ENCODE results near the gene FBLL1.
"Not testable (repeated sequence)": the region's sequence is repeated elsewhere in the genome, so short reads cannot be mapped to it uniquely, and the experiment has no call there.

FBLL1 gene

DNA sequence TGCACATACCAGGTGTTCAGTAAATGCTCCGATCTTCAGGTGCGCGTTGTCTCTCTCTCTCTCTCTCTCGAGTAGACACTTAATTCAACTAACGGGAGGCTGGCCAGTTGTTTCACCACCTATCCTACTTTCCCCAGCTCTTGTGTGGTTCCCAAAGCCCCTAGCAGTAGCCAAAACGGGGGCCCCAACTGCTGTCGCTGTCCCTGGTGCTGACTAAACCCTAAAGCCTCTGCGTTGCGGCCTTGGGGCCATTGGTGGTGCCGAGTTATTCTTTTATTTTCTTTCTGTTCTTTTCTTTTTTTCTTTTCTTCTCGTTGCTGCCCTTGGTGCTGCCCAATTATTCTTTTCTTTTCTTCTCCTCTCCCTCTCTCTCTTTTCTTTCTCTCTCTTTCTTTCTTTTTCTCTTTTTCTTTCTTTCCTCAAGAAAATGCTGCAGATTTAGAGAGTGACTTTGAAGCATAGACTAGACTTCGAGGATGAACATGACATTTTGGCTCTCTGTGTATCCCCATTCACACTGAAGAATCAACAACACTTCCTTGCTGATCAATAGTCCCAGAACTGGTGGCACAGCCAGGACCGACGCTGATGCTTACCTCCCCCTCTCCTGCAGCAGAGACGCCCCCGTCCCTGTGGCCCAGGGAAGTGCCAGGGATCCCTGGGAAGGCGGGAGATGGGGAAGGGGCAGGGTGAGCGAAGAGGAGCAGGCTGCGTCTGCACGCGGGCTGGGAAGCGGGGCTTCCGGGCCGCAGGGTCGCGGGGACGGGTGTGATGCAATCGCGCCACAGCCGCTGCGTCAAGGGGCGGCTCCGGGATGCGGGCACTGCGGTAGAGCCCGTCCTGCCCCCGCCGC, at the start of gene FBLL1:
Gene FBLL1 (plus strand): TSS at position 785 of the 853 bp plus-strand sequence. CDS start 200 bp downstream, outside the sequence.
- DNase-seq = no peak

DNA sequence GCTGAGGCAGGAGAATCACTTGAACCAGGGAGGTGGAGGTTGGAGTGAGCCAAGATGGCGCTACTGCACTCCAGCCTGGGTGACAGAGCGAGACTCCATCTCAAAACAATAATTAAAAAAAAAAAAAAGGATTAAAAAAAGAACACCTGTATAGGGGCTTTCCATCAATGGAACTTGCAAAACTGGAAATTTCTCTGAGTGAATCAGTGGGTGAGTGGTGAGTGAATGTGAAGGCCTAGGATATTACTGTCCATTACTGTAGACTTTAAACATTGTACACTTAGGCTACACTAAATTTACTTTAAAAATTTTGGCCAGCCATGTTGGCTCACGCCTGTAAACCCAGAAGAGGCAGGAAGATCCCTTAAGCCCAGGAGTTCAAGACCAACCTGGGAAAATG, 48.5 kb upstream of the FBLL1 start:
- no peak for DNase-seq

DNA sequence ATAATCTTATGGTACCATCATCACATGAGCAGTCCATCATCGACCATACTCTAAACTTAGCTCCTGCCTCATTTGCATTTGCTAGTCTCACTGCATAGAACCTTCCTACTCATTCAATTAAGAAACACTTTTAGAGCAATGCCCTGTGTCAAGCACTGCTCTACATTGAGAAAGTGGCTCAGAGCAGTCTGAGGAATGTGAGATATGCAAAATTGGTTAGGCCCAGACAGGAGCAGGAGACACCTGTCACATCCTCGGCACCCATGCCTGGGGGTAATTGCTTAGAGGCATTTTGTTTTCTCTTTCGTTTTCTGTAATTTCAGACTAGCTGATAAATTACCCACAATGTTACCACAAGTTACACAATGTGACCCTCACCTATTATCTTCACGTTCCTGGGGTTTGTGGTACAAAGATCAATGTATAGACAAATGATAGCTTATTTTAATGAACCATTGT, 47.7 kb upstream of the FBLL1 start:
- DNase-seq = no peak

DNA sequence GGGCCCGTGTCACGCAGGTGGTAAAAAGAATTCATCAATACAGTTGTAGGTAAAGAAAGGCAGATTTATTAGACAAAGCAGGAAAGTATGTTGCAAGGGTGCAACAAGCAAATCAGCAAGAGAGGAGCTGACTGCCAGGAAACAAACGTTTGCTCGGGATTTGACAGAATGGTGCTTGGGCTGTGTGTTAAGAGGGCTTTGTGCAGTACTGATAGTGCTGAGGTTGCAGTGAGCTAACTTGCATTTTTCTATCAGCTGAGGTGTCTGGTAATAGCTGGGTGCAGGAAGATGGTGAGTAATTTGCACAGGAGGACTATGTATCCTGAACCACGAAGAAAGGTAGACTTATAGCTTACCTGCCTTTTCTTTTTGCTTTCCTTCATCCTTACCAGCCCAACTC, 46.7 kb upstream of the FBLL1 start:
- no peak for DNase-seq

DNA sequence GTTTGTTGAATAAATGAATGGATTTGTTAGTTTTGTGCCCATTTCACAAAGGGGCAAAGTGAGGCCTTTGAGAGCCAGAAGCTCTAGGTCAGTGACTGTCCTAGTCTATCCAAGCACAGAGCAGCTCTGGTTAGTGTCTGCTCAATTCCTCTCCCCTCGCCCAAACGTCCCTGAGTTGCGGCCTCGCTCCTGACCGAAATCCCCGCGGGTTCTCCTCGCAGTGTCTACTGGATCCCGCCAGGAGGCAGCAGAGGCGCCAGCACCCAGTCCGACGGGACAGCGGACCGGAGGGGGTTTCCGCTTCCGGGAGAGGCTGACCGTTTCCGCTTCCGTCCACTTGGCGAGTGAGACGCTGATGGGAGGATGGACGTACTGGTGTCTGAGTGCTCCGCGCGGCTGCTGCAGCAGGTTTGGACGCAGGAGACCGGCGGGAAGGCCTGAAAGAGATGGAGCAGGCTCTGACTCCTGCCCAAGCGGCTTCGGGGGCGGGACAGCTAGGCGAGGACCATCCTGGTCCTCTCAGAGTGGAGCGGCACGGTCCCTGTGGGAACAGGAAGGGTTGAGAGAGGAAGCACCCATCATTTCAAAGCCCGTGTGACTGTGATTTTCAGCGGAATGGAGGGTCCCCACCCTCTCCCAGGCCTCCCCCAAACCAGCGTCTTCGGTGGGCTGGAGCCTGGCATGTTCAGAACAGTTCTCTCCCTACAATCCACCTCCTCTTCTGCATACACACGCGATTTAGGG, 42.8 kb upstream of the FBLL1 start, which contains the start of gene RARS1:
Gene RARS1 (plus strand): TSS at position 336 of the 744 bp plus-strand sequence. CDS start 28 bp downstream, at position 364.
- peak; percentile 88 for DNase-seq

DNA sequence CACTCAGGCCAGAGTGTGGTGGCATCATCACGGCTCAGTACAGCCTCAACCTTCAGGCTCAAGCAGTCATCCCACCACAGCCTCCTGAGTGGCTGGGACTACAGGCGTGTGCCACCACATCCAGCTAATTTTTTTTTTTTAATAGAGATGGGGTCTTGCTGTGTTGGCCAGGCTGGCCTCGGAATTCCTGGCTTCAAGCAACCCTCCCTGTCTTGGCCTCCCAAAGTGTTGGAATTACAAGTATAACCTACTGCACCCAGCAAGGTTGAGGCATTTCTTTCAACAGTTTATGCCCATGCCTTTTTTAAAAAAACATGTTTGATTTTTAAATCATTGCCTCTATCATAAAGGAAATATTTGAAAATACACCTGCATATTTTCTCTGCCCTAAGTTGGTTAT, 40.0 kb upstream of the FBLL1 start:
- no peak for DNase-seq

DNA sequence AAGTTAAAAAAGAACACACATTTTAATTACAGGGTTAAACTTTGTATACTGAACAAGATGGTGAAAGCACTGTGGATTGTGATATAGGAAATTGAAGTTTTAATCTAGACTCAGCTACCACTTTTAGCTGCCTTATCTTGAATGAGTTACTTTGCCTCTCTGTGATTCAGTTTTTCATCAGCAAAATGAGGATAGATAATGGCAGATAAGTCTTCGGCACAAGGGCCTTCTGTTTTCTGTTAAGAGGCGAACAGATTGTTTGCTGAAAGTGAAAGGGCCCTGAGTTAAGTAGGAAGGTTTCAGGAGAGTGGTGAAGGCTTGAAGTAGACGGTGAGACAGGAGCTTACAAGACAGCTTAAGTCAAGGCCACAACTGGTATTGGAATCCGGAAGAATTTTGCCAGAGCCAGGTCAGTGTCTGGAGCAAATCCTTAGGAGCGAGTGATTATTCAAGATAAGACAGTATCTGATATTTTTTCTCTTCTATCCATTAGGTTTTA, 35.0 kb upstream of the FBLL1 start:
- no peak for DNase-seq

DNA sequence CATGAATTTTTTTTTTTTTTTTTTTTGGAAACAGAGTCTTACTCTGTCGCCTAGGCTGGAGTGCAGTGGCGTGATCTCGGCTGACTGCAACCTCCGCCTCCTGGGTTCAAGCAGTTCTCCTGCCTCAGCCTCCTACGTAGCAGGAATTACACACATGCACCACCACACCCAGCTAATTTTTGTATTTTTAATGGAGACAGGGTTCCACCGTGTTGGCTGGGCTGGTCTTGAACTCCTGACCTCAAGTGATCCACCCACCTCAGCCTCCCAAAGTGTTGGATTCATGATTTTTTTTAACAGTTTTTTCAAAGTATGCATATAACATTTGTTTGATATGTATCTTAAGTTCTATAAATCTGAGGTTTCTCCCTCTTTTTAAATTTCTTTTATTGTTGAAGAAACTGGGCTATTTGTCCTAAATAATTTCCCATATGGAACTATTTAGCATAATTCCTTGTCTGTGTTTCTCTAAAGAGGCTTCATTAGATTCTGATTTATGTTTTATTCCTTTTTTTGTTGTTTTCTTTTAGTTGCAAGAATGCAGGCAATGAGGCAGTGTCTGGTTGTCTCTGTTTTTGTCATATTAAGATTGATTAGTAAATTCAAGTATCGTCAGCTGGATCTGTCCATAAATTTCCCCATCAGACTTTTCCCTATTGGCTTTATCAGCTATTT, 26.4 kb upstream of the FBLL1 start:
- no peak for DNase-seq

DNA sequence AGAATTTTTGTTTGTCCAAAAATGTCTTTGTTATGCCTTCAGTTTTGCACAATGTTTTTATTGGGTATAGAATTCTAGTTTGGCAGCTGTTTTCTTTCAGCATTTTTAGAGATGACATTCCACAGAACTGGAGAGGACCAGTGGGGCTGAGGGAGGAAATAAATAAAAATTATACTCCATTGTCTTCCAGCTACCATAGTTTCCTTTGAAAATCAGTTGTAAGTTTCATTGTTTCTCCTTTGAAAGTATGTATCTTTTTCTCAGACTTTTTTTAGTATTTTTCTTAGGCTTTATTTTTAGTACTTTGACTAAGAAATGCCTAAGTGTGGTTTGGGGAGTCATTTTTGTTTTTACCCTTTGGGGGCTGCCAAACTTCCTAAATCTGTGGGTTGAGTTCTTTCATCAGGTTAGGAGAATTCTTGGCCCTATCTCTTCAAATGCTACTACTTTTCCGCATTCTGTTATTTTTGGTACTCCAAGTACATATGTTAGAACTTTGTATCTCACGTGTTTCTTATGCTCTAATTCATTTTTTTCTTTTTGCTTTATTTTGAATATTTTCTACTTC, 15.2 kb upstream of the FBLL1 start:
- DNase-seq = no peak

DNA sequence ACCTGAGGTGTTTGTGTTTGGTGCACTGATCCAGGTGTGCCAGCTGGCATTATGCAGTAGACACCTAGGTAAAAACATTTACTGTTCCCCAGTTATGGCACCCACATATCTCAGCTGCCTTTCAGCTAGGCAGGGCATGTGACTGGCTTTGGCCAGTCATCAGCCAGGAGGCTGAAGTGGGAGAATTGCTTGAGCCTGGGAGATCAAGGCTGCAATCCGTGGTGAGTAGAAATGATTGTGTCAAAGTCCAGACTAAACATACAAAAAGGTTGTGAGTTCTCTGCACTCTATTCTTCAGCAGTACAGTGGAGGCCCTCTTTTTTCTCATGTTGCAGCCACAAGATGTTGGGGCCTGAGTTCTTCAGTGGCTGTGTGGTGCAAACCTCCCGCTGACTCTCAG, 3.2 kb upstream of the FBLL1 start:
- DNase-seq = no peak

DNA sequence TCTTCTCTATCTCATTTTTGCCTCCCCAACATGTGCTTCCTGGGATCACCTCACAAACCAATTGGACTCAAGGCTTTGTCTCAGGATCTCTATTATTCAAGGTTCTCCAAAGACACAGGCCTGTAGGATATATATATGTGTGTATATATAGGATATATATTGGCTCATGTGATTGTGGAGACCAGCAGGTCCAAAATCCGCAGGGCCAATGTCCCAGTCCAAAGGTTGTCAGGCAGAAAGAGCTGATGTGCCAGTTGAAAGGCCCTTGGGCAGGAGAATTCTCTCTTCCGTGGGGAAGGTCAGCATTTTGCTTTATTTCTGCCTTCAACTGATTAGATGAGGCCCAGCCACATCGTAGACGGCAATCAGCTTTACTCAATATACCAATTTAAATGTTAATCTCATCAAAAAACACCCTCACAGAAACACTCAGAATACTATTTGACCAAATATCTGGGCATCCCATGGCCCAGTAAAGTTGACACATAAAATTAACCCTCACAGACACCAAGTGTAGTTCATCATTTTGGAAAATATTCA, 1.3 kb upstream of the FBLL1 start:
- DNase-seq = no peak

DNA sequence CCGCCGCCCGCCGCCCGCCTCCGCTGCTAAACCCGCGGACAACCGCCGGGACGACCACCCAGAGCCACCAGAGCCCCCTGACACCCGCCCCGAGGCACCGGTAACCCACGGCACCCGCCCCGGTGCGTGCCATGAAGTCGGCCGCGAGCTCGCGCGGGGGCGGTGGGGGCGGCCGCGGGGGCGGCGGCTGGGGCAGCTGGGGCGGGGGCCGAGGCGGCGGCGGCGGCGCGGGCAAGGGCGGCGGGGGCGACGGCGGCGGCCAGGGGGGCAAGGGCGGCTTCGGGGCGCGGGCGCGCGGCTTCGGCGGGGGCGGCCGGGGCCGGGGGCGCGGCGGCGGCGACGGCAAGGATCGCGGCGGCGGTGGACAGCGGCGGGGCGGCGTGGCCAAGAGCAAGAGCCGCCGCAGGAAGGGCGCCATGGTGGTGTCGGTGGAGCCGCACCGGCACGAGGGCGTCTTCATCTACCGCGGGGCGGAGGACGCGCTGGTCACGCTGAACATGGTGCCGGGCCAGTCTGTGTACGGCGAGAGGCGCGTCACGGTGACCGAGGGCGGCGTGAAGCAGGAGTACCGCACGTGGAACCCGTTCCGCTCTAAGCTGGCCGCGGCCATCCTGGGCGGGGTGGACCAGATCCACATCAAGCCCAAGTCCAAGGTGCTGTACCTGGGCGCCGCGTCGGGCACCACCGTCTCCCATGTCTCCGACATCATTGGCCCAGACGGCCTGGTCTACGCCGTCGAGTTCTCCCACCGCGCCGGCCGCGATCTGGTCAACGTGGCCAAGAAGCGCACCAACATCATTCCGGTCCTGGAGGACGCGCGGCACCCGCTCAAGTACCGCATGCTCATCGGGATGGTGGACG, 499 bp downstream of the FBLL1 start:
- DNase-seq = no peak

DNA sequence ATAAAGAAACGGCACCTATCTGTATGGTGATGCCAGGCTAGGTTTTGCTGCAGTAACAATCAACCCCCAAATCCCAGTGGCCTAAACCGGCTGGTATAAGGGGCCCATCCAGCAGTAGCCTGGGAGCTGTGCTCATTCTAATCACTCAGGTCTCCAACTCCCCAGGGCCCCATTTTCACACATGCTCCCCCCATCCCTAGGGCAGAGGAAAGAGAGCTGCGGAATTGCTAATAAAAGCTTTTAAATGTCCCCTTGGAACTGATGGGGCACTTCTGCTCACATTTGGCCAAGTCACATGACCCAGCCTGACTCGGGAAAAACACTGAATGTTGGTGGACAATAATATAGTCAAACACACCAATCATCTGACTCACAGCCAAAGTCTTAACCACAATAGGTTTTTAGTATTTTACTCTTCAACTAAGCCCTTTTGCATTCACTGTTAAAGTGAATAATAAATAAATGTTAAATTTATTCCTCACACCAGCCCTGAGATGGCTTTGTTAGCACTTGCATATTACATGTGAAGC, 1.6 kb downstream of the FBLL1 start:
- no peak for DNase-seq

DNA sequence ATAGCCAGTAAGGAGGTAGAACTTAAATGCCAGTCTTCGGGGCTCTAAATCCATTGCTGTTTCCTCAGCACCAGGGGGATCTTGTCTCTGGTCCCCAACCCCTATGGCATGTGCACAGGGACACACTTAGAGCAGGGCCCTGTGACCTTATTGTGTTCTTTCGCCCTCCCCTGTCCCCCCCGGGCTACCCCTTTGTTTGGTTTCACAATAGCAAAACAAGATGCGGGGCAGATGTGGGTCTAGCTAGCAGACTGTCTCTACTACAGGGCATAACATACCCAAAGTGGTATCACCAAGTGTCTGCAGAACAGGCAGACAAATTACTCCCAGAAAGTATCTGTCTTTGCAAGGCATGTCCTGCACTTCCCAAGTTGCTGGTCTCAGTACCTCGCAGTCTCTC, 2.1 kb downstream of the FBLL1 start:
- DNase-seq = no peak

DNA sequence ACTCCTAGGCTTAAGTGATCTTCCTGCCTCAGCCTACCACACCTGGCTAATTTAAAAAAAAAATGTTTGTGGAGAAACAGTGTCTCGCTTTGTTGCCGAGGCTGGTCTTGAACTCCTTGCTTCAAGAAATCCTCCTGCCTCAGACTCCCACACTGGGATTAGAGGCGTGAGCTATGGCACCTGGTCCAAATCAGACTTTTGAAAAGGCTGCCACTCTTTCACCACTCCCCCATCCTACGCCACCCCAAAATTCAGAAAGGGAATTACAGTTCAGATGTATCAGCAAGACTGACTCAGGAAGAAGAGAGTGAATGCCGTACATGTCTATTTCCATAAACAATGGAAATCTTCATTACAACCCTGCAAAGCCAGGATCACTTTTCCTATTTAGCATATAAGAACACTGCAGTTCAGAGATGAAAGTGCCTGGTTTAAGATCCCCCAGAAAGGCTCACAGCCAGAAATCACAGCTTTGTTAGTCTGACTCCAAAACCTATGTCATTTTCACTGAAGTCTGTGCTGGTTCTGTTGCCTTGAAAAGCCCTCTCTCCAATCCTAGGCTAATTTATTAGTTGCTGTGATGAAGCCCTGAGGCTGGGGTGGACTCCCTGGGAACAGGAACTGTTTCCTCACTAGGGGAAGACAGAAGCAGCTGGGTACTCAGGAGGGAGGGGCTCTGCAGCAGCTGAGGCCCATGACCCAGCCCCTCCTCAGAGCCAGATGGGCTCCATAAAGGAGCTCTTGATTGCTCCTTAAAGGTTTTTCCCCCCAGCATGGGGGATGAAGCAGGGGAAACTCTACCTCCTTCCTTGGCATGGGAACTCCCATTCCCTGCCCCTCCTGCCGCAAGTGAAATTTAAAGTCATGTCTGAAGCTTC, 3.1 kb downstream of the FBLL1 start:
- no peak for DNase-seq

DNA sequence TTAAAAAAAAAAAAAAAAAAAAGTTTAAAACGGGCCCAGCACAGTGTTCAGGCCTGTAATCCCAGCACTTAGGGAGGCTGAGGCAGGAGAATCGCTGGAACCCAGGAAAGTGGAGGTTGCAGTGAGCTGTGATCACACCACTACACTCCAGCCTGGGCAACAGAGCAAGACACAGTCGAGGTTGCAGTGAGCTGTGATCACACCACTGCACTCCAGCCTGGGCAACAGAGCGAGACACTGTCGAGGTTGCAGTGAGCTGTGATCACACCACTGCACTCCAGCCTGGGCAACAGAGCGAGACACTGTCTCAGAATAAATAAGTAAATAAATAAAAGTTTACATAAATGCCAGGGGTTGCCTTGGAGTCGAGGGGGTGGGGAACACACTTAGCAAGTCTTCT, 5.2 kb downstream of the FBLL1 start:
- not testable (repeated sequence) for DNase-seq

DNA sequence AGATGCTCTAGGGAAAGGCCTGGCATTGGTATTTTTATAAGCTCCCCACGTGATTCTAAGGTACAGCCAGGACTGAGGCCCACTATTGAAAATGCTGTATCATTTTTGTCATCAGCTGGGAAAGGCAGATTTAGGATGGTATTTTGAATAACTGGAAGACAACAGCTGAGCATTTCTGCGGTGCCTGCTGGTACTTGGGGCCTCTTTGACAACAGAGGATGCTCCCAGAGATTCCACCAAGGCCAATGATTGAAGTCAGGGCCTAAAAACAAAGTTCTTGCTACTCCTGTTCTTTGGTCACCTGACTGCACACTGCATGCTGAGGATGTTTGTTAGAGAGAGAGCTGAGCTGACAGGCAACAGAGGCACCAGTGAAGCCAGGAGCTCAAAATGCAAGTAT, 8.1 kb downstream of the FBLL1 start:
- no peak for DNase-seq

DNA sequence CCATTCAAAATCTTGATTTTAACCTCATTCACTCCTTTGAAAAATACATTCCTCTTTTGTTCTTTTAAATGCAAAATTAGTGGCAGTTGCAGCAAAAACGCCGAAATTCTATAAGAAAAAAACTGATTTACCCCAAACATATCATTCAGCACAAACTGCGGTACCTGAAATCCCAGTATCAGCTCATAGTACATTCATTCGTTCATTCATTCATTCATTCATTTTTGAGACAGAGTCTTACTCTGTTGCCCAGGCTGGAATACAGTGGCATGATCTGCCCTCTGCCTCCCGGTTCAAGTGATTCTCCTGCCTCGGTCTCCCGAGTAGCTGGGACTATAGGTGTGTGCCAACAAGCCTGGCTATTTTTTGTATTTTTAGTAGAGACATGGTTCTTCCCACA, 20.4 kb downstream of the FBLL1 start:
- no peak for DNase-seq

DNA sequence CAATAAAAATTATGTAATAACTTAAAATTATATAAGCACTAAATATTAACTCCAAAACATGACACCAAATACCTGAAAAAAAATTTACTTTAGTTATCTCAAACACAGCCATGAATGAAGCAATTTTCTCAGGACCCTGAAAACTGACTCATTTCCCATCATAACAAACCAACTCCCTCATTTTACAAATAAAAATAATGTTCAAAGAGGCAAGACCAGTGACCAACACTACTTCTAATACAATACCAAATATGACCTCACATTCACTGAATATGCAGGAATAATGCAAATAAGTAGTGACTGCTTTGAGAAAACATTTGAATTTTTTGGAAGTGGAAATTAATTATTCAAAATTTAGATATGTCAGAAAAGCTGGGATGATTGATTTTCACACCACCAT, 21.6 kb downstream of the FBLL1 start:
- no peak for DNase-seq

DNA sequence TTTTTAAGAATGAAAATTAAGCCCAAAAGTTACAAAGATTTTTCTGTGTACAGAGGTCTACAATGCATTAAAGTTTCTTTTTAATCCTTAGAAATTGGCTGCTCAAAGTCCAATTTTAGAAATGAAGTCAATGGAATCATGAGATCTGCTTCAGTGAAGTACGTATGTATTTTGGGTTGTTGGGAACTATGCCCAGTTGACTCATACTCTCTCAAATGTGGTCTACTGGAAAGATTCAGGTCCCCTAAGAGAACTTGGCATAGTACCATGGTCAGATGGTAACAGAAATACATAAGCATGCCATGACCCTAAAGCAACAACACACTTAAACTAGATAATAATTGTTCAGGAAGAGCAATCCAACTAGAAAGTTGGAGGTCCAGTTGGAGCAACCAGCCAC, 23.0 kb downstream of the FBLL1 start:
- no peak for DNase-seq
